Hippocampal formation (tissue), 2 donors: ENCODE measurements around the gene KLF6.
"Not testable (repeated sequence)": the region's sequence is repeated elsewhere in the genome, so short reads cannot be mapped to it uniquely, and the experiment has no call there.

Experiments used
- DNase-seq, 2 donors: peaks; one replicate each; lab custom pipeline; 2025; lab: John Stamatoyannopoulos, UW

Gene KLF6

GRCh38 chr10:3756360-3756740 lies 28.7 kb downstream of the KLF6 start:
- DNase-seq = no peak

GRCh38 chr10:3755440-3756359 lies 29.3 kb downstream of the KLF6 start:
- peak in 1 of 2 donors; percentile 55 for DNase-seq

DNA sequence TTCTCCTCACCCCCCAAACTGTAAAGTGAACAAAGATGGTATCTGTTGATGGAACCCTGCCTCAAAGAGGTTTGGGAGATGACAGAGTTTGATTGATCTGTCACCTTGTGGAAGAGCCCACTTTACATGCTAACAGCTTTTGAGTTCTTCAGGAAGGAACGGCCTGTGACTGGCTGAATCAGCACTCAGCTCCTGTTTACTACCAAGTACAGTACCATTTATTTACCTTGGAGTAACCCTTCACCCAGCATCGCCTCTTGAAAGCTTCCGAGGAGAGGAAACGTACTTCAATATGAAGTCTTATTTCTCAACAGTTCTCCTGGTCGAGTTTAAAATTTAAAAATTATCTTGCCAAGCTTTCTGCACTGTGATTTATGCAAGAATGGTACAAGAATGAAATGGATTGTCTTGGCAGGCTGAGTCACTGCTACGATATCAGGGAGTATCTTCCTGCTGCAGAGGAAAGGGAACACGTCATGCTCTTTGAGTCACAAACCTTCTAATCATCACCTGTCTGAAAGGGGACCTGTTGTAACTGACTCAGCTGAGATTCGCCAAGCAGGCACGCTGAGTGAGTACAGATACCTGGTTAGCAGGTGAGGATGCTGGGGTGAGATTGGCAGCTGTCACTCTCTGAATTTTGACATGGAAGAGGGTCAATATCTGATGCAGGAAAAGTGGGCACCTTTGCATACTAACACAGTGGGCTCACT lies 30.1 kb downstream of the KLF6 start:
- no peak for DNase-seq

GRCh38 chr10:3750854-3751253 lies 34.2 kb downstream of the KLF6 start:
- DNase-seq = no peak

- DNase-seq = no peak
Measured at GRCh38 chr10:3750006-3750816, 34.8 kb downstream of the KLF6 start.

DNA sequence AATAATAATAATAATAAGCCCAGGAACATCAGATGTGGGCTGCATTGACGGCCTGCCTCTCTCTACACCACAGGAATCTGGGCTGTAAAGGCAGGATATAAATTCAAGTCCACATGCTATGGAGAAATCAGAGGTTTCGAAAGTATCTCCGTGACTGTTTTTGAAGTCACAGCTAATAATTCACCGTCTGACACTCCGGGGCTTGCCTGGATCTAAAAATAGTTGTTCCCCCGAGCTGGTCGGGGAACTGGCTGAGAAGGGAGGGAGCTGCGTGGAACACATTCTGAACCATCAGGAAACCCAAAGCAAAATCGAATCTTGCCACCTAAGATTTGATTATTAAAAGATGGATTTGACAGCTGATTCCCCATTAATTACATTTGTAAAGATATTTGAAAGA lies 35.4 kb downstream of the KLF6 start:
- DNase-seq = peak; percentile 8 to 28

DNA sequence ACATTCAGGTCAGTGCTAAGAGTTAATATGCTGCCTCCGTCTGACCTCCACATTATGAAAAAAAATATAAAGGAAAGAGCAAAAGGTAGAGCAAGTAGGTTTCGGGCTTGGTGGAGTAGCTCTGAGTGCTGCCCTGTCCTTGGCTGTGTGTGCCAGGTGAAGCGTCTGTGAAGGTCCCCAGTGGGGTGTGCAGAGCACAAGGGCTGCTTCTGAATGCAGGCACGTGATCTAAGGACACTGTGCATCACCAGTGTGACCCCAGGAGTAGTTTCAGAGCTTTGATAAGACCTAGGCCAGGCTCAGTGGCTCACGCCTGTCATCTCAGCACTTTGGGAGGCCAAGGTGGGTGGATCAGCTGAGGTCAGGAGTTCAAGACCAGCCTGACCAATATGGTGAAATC lies 36.0 kb downstream of the KLF6 start:
- no peak for DNase-seq

- no peak for DNase-seq
Measured at GRCh38 chr10:3748484-3748883, 36.5 kb downstream of the KLF6 start.

- no peak for DNase-seq
Measured at GRCh38 chr10:3747984-3748383, 37.0 kb downstream of the KLF6 start.

DNA sequence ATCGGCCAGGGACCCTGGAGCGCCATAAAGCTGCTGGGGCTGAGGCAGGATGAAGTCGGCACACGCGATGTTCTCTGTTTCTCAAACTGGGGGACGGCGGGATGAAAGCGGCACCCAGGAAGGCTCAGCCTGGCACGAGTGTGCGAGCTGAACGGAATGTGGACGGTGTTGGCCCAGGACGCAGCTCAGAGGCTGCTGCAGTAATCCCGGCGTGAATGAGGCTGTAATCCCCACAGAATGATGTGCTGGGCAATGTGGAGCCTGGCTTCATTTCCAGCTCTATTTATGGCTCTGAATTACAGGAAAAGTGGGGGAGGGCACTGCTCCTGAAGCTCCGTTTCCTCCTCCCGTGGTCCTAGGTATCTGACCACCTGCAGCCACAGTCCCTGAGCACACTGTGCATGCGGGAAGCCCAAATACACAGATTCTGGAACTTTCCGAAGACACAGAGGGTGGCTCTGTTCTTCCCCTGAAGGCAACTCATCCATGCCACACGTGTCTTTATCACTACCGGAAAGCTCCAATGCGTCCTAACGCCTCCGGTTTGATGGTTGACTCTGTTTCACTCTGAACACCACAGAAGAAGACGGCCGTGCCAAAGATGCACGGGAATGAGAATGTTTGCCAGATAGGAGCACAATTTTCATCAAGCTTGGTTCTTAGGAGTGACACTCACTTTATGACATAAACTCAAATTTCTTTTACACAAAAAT lies 37.6 kb downstream of the KLF6 start:
- DNase-seq = no peak

DNA sequence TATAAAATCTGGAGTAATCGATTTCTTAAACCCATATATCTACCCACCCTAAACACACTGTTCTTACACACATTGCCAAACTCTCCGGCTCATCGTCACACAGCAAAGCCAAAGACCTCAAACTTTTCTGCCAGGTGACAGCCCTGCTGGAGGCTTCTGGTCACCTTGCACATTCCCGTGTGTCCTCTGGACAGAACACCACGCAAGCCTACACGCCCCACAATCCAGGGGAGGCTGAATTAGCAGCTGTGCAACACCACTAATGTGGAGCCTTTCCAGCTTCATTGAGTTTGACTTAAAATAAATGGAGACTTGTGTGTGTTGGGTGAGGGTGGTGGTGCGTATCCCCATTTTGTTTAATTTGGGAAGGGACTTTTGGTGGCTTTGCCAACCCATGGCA lies 38.4 kb downstream of the KLF6 start:
- no peak for DNase-seq

DNA sequence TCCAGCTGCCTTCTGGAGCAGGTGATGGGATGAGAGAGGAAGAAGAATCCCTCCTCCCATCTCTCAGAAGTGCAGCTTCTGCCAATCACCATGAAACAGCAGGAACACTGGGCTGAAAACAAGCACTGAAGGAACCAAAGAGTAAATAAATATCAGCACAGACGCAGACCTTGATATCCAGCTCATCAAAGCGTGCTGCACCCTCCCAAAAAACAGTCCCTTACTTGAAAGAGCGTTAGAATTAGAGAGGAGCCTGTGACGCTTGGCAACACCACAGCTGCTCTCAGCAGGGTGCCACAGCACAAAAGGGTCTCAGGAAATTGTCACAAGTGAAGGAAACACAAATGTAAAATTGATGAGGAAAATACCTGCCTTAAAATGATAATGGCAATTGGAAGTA lies 39.5 kb downstream of the KLF6 start:
- DNase-seq = no peak

DNA sequence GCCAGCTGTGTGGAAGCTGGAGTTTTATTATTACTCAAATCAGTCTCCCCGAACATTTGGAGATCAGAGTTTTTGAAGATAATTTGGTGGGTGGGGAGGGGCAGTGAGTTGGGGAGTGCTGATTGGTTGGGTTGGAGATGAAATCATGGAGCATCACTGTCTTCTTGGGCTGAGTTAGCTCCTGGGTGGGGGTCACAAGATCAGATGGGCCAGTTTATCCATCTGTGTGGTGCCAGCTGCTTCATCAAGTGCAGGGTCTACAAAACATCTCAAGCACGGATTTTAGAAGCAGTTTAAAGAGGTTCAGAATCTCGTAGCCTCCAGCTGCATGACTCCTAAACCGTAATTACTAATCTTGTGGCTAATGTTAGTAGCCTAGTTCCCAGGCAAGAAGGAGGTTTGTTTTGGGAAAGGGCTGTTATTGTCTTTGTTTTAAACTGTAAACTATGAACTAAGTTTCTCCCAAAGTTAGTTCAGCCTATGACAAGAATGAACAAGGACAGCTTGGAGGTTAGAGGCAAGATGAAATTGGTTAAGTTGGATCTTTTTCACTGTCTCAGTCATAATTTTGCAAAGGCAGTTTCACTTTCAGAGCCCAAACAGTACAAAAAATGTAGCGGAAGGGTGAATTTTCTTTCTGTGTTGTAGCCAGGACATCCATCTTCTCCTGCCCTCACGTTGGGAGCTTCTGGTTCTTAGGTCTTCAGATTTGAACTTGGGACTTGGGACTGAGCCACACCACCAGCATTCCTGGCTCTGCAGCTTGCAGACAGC lies 43.1 kb downstream of the KLF6 start:
- no peak for DNase-seq

DNA sequence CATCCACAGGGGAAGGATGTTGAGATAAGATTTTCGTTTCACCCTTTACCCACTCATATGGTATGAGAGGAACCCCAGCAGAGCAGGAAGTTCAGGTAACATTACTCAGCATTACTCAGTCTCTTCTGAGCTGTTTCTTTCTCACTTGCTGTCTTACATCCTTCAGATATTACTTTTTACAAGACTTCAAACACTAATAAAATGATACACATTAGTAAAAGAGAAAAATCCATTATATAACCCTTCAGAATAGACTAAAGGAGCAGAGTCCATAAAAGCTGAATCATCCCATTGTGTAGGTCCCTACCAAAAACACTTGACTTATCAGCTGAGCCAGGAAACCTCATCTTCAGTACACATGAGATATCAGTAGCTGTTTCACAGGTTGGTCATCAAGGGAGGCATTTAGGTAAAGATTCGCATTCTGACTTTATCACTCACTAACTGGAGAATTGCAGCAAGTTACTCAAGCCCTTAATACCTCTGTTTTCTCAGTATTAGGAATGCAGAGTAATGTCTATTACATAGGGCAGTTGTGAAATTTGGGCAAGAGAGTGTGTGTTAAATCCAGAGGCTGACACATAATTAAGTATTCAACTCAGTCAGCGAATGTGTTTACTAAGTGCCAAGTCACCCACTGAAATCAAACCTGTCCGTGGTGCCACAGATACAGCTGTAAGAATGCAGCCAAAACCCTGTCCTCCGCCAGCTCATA lies 44.7 kb downstream of the KLF6 start:
- no peak for DNase-seq

DNA sequence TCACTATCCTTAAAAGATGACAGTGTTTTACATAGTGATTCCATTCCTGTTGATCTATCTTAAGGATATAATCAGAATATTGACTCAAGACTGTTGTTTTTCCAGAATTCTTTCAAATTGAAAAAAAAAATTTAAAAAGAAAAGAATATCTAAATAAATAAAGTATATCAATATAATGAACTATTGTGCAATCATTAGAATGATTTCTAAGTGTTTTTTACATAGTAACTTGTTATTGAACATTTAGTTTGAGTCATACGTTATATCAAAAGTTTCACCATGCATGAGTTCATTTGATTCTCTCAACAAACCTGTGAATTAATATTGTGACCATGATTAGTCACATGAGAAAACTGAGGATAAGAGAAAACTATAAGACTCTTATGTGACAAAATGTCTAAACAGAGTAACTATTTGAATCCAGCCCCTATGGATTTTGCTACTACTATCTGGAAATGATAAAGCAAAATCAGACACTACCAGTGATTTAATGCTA lies 46.1 kb downstream of the KLF6 start:
- no peak for DNase-seq

GRCh38 chr10:3737864-3738263 lies 47.1 kb downstream of the KLF6 start:
- DNase-seq = no peak

DNA sequence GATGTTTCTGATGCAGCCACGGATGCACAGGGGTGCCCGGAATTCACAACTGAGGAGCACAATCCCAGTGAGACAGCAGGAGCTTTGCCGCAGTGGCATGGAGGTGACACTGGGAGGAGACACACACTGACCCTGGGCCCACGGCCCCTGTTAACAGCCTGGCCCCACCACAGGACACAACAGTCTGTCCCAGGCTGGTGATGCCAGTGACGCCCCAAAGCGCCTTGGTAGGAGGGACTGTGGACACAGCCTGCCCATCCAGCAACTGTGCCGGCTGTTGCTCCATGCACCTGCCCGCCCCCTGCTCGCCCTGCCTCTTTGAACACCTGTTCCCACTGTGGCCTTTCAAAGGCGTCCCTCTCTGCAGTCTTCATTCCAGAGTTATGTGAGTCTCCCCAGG lies 49.8 kb downstream of the KLF6 start:
- DNase-seq = no peak

DNA sequence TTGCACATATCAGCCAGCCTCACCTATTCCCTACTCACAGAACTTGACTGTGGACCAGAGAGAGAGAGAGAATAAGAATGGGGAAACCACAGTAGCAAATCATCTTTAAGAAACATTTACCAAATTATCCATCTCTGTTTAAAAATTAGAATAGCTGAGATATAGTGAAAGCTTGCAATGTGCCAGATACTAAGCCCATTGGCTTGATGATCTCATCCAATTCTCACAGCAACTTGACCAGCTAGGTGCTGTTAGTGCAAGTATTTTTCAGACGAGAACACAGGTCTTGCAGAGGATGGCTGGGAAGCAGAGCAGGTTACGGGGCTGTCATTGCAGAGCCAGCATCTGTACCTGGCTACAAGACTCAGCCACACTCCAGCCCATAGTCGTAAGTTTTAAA lies 50.9 kb downstream of the KLF6 start:
- DNase-seq = no peak

DNA sequence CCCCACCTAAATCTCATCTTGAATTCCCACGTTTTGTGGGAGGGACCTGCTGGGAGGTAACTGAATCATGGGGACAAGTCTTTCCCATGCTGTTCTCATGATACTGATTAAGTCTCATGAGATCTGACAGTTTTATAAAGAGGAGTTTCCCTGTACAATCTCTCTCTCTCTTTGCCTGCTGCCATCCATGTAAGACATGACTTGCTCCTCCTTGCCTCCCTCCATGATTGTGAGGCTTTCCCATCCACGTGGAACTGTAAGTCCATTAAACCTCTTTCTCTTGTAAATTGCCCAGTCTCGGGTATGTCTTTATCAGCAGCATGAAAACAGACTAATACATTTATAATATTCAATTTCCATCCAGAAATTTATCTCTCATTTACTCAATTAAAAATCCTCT lies 52.8 kb downstream of the KLF6 start:
- DNase-seq = not testable (repeated sequence)

DNA sequence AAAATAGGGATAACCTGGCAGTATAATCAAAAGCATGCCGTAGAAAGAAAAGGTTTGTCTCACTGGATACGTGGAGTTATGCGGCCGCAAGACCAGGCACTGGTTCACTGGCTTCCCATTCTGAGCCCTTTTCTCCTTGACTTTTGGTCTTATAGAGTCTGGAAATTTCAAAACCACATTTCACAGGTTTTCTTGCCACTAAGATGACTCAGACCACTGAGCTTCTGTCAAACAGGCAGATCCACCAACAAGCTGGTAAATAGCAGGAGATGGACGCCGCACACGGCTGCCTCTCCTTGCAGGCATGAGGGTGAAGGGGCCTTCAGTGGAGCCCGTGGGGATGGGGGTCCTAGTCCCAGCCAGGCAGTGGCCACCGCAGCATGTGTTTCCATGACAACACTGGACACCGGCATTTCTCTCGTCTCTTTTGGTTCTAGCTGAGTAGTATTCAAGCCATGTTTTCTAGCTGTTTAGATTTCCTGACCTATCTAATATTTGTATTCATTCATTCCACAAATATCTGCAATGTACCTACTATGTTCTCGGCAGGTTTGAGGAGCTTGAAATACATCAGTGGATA lies 55.5 kb downstream of the KLF6 start:
- DNase-seq = no peak
